Measurements from ENCODE around the gene DSCAML1. TPM values are rescaled to one million over a fixed set of nuclear protein-coding genes. Genes with fewer than 3 reads are reported as not detected.
A peak's percentile ranks its signal among the peaks of the same experiment; 100 is the strongest.

DSCAML1 gene
- total RNA-seq, 1 experiment from 2014 or later = 0.15 TPM

DNA sequence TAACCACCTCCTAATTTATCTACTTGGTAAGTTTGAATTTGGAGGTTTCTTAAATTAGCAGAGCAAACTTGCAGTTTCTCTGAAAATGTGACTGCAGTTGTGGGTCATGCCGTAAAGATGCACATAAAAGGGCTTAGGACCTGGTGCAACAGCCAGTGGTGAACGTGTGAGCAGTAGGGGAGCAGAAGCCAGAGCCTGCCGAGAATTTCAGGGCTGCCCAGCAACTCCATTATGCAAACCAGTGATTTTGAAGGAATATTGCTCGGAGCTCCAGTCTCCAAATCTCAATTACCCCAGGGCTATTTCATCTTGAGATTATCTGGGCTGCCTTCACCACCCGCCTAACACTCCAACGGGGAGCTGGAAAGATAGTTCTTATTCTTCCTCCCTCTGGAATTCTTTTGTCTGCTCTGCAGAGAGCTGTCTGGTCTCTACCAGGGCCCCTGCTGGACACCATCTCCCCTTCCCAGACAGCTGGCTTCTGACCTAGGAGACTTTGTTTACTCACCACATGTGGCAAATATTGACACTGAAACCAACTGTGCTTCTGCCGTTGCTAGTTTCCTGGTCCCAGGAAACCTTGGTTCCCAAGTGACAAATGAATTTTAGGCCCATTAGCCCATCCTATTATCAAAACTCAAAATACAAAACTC, 93.9 kb downstream of the DSCAML1 start:
- no peaks in the 10 kb centered on the region for H3K9me3 ChIP-seq (ENCODE audit: control insufficient read depth, low read depth, low read length)
- WGBS (ENCODE audit: extremely low coverage, insufficient read length, low lambda C conversion rate) = no CpG with 5 or more reads among the region's 7 CpGs
- H3K36me3 Mint-ChIP-seq (ENCODE audit: insufficient read depth in 1 of 3, low read depth in 3 of 3) = no peaks in the 10 kb centered on the region
- no peak overlapping the region for H4K8ac ChIP-seq (replicated peaks; ENCODE audit: insufficient read length, low read depth, low read length)
- no peak overlapping the region for H2AFZ ChIP-seq (ENCODE audit: low read length)
- H2BK15ac ChIP-seq (ENCODE audit: low read depth, low read length) = no peak overlapping the region
- H3K79me2 ChIP-seq (ENCODE audit: insufficient read depth, low read length) = no peaks in the 10 kb centered on the region
- H2BK5ac ChIP-seq (ENCODE audit: insufficient read length, low read length) = no peak overlapping the region
- H3K79me1 ChIP-seq (ENCODE audit: insufficient read depth, low read depth, low read length, poor library complexity, severe bottlenecking) = no peaks in the 10 kb centered on the region
- no peak overlapping the region for H3K23ac ChIP-seq (ENCODE audit: insufficient read length, low read depth, low read length)
- no peak overlapping the region for H4K91ac ChIP-seq (ENCODE audit: insufficient read length, low read depth, low read length)
- no peak overlapping the region for H3K4me2 ChIP-seq (ENCODE audit: insufficient read depth, insufficient read length, low read length)
- H3K4ac ChIP-seq (ENCODE audit: low read depth, low read length) = no peak overlapping the region
- H3K4me1 ChIP-seq (ENCODE audit: insufficient read depth, low read length) = peaks cover 6% of the 10 kb centered on the region
- H3K4me3 Mint-ChIP-seq = no peak overlapping the region
- no peaks in the 10 kb centered on the region for H3K23me2 ChIP-seq (ENCODE audit: insufficient read length, low read depth, low read length, poor library complexity, severe bottlenecking)
- TF ChIP-seq, protein P1, sequence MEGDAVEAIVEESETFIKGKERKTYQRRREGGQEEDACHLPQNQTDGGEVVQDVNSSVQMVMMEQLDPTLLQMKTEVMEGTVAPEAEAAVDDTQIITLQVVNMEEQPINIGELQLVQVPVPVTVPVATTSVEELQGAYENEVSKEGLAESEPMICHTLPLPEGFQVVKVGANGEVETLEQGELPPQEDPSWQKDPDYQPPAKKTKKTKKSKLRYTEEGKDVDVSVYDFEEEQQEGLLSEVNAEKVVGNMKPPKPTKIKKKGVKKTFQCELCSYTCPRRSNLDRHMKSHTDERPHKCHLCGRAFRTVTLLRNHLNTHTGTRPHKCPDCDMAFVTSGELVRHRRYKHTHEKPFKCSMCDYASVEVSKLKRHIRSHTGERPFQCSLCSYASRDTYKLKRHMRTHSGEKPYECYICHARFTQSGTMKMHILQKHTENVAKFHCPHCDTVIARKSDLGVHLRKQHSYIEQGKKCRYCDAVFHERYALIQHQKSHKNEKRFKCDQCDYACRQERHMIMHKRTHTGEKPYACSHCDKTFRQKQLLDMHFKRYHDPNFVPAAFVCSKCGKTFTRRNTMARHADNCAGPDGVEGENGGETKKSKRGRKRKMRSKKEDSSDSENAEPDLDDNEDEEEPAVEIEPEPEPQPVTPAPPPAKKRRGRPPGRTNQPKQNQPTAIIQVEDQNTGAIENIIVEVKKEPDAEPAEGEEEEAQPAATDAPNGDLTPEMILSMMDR (conservative IDR thresholded peaks at IDR 0.05) = no peak
- no peak overlapping the region for H4K5ac ChIP-seq (ENCODE audit: insufficient read length, low read depth, low read length)
- no peak overlapping the region for H3K27ac ChIP-seq (ENCODE audit: insufficient read length, low read depth, low read length)
- peaks cover 23 to 43% of the 10 kb centered on the region in 2 experiments for H3K4me1 Mint-ChIP-seq
- no peaks in the 10 kb centered on the region for H3K9me3 Mint-ChIP-seq
- H3K18ac ChIP-seq (ENCODE audit: insufficient read length, low read depth, low read length) = no peak overlapping the region
- H3K14ac ChIP-seq (ENCODE audit: insufficient read depth, low read length) = no peak overlapping the region
- H2BK120ac ChIP-seq (ENCODE audit: low read depth, low read length, poor library complexity, severe bottlenecking) = no peak overlapping the region
- H2AK5ac ChIP-seq (ENCODE audit: insufficient read length, low read length) = no peak overlapping the region
- H4K20me1 ChIP-seq (ENCODE audit: control insufficient read depth, insufficient read depth, insufficient read length) = no peaks in the 10 kb centered on the region
- no peaks in the 10 kb centered on the region for H3K27me3 ChIP-seq (ENCODE audit: insufficient read depth, low read length)
- no peak for DNase-seq
- H2BK12ac ChIP-seq (ENCODE audit: insufficient read length, low read depth, low read length) = no peak overlapping the region
- no peak overlapping the region for H2BK20ac ChIP-seq (ENCODE audit: low read depth, low read length, poor library complexity, severe bottlenecking)
- H3T11ph ChIP-seq (ENCODE audit: low read length) = no peak overlapping the region
- peaks cover 17% of the 10 kb centered on the region for H3K27me3 Mint-ChIP-seq (ENCODE audit: low read depth)
- no peak overlapping the region for H3K56ac ChIP-seq (ENCODE audit: insufficient read length, low read depth, low read length)
- no peak overlapping the region for H3K9ac ChIP-seq (ENCODE audit: extremely low read depth, insufficient read length, low read length)
- peak overlapping the region in 1 of 3 experiments; percentile 29; a peak in 2 of 7 replicates for H3K27ac Mint-ChIP-seq

Measured in H9 (cell line).